ENCODE measurements around the gene RPRD2. TPM values are rescaled to one million over a fixed set of nuclear protein-coding genes. Genes with fewer than 3 reads are reported as not detected.

The RPRD2 gene
- polyA plus RNA-seq, 1 donor, result 33.2 TPM

DNA sequence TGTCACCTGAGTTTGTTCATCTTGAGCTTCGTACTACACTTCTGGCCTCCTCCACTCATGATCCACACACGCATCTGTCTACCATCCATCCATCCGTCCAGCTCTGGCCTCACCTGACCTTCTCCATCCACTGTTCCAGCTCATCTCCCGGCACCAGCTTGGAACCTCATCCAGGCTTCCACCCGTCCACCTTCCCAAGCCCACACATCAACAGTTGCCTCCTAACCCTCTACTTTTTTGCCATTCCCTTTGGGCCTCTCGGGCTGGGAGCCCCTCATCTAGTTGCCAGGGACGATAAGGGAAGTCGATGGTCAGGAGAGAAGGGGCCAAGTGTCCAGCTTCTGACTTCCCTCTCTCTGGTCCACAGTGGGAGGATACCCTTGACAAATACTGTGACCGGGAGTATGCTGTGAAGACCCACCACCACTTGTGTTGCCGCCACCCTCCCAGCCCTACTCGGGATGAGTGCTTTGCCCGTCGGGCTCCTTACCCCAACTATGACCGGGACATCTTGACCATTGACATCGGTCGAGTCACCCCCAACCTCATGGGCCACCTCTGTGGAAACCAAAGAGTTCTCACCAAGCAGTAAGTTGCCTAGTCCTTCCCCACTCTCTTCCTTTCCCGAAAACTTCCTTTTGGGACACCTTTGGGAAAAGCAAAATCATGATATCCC lies 148.2 kb downstream of the RPRD2 start:
- 83% methylated on average over 5 of the region's 17 CpGs for WGBS (ENCODE audit: insufficient coverage, low lambda C conversion rate)
- Histone ChIP-seq H3K27ac (ENCODE audit: low read length) (no peak overlapping the region), H3K36me3 (ENCODE audit: control insufficient read depth, insufficient read depth, low read length) (peaks cover 11% of the 10 kb centered on the region), H3K4me1 (ENCODE audit: control insufficient read depth, insufficient read depth, low read length) (peaks cover 10% of the 10 kb centered on the region), H3K27me3 (ENCODE audit: control insufficient read depth, insufficient read depth, low read length) (no peaks in the 10 kb centered on the region), H3K9me3 (ENCODE audit: control insufficient read depth, low read depth, low read length) (no peaks in the 10 kb centered on the region), H3K4me3 (ENCODE audit: low read length) (no peak overlapping the region)
- no peak for DNase-seq

DNA sequence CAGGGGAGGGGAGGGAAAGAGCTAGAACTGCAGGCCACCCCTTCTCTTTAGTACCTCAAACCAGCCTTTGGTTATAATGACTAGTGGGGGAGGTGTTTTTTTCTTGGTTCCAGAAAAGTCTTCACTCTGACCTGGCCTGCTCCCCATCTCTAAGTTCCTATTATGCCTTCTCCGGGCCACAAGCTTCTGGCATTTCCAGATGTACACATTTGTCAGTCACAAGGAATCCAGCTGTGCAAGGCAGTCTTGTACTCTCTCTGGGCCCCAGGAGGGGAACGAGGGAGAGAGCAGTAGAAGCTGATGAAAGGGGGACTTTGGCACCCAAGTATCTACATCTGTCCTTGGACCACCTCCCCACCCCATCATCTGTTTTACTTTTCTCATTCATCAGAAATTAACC lies 148.9 kb downstream of the RPRD2 start:
- Histone ChIP-seq H3K4me3 (ENCODE audit: low read length) (no peak overlapping the region), H3K9me3 (ENCODE audit: control insufficient read depth, low read depth, low read length) (no peaks in the 10 kb centered on the region), H3K27me3 (ENCODE audit: control insufficient read depth, insufficient read depth, low read length) (no peaks in the 10 kb centered on the region), H3K4me1 (ENCODE audit: control insufficient read depth, insufficient read depth, low read length) (peaks cover 10% of the 10 kb centered on the region), H3K27ac (ENCODE audit: low read length) (no peak overlapping the region), H3K36me3 (ENCODE audit: control insufficient read depth, insufficient read depth, low read length) (peaks cover 8% of the 10 kb centered on the region)
- no CpG with 5 or more reads among the region's 2 CpGs for WGBS (ENCODE audit: insufficient coverage, low lambda C conversion rate)
- no peak for DNase-seq

DNA sequence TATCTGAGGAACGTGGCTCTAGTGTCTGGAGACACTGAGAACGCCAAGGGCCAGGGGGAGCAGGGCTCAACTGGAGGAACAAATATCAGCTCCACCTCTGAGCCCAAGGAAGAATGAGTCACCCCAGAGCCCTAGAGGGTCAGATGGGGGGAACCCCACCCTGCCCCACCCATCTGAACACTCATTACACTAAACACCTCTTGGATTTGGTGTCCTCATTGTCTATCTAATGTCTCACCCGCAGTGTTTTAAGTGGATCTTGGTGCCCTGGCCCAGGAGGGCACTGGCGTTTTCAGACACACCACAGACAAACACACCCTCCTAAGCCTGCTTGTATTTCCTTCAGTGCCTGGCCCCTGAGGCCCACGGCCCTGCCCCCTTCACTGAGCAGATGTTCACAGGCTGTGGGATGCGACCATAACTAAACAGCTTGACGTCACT lies 149.4 kb downstream of the RPRD2 start:
- Histone ChIP-seq H3K27ac (ENCODE audit: low read length) (no peak overlapping the region), H3K9me3 (ENCODE audit: control insufficient read depth, low read depth, low read length) (no peaks in the 10 kb centered on the region), H3K4me1 (ENCODE audit: control insufficient read depth, insufficient read depth, low read length) (peaks cover 10% of the 10 kb centered on the region), H3K4me3 (ENCODE audit: low read length) (no peak overlapping the region), H3K27me3 (ENCODE audit: control insufficient read depth, insufficient read depth, low read length) (no peaks in the 10 kb centered on the region), H3K36me3 (ENCODE audit: control insufficient read depth, insufficient read depth, low read length) (peaks cover 8% of the 10 kb centered on the region)
- WGBS (ENCODE audit: insufficient coverage, low lambda C conversion rate), result no CpG with 5 or more reads among the region's 7 CpGs
- DNase-seq, result no peak

DNA sequence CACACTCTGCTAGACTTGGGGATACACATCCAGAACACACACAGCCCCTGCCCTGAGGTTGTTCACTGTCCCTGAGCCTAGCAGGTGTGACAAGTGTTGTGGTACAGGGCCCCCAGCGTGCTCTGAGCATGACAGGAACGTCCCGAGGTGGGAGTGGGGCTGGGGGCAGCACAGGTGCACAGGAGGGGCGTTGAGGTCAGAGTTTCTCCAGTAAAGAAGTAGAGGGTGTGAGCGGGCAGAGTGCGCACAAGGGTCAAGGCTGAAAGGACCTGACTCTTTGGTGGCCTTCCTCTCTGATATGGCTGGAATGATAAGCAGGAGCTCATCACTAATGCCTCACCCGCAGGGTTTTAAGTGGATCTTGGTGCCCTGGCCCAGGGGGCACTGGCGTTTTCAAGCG lies 150.3 kb downstream of the RPRD2 start:
- no peak overlapping the region for H3K4me3 ChIP-seq (ENCODE audit: low read length)
- no CpG with 5 or more reads among the region's 9 CpGs for WGBS (ENCODE audit: insufficient coverage, low lambda C conversion rate)
- peaks cover 8% of the 10 kb centered on the region for H3K36me3 ChIP-seq (ENCODE audit: control insufficient read depth, insufficient read depth, low read length)
- DNase-seq, result no peak
- no peaks in the 10 kb centered on the region for H3K27me3 ChIP-seq (ENCODE audit: control insufficient read depth, insufficient read depth, low read length)
- H3K9me3 ChIP-seq (ENCODE audit: control insufficient read depth, low read depth, low read length), result no peaks in the 10 kb centered on the region
- H3K4me1 ChIP-seq (ENCODE audit: control insufficient read depth, insufficient read depth, low read length), result peaks cover 10% of the 10 kb centered on the region
- H3K27ac ChIP-seq (ENCODE audit: low read length), result no peak overlapping the region

DNA sequence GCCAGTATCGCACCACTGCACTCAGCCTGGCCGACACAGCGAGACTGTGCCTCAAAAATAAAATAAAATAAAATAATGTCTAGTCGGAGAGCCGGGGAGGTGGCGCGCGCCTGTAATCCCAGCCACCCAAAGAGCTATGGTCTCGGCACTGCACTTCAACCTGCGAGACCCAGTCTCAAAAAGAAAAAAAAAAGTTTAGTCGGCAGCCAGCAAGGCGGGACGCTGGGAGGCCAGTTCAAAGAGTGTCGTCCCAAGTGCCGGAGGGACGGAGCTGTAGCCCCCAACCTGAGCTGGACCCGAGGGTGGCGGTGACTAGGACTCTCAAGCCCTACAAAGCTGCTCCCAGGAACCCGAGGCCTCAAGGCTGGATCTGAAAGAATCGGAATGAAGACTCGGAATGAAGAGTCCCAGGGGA lies 151.0 kb downstream of the RPRD2 start:
- DNase-seq, result no peak
- no CpG with 5 or more reads among the region's 21 CpGs for WGBS (ENCODE audit: insufficient coverage, low lambda C conversion rate)
- H3K27me3 ChIP-seq (ENCODE audit: control insufficient read depth, insufficient read depth, low read length), result no peaks in the 10 kb centered on the region
- peak overlapping the region; percentile 72 for H3K4me3 ChIP-seq (ENCODE audit: low read length)
- H3K9me3 ChIP-seq (ENCODE audit: control insufficient read depth, low read depth, low read length), result no peaks in the 10 kb centered on the region
- peak overlapping the region; percentile 19 for H3K27ac ChIP-seq (ENCODE audit: low read length)
- peaks cover 8% of the 10 kb centered on the region for H3K36me3 ChIP-seq (ENCODE audit: control insufficient read depth, insufficient read depth, low read length)
- peaks cover 10% of the 10 kb centered on the region for H3K4me1 ChIP-seq (ENCODE audit: control insufficient read depth, insufficient read depth, low read length)

DNA sequence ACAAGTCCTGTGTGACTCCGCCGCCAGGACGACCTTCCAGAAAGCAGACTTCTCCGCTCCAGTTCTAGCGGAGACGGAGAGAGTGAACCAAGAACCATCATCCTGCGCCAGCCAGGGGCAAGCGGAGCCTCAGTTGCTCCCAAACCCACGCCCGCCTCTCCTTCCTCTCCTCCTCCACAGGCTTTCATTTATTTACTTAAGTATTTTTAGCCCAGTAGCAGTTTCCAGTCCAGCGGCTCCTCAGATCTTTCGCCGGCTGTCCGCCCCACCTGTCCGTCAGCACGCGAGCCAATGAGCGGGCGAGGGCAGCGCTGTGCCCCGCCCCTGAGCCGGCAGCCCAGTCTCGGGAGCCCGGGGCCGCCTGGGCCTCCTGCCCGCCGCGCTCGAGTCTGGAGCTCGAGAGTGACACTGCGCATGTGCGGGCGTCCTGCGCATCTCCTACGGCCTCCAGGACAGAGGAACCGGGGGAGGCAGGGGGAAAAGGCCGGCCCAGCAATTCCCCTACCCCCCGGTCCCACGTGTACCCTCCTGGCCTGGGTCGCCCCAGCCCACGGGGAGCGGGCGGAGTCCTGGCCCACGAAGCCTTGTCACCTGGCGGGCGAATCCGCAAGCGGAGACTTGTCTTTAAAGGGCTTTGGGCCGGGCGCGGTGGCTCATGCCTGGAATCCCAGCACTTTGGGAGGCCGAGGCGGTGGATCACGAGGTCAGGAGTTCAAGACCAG lies 151.5 kb downstream of the RPRD2 start, which contains the start of gene FALEC:
Gene FALEC (plus strand): TSS at position 425 of the 722 bp plus-strand sequence.
- DNase-seq, result peak; percentile 96
- Histone ChIP-seq H3K4me3 (ENCODE audit: low read length) (peak within 1 kb of the TSS; percentile 72), H3K36me3 (ENCODE audit: control insufficient read depth, insufficient read depth, low read length) (peaks cover 8% of the 10 kb centered on the region), H3K4me1 (ENCODE audit: control insufficient read depth, insufficient read depth, low read length) (peaks cover 10% of the 10 kb centered on the region), H3K9me3 (ENCODE audit: control insufficient read depth, low read depth, low read length) (no peaks in the 10 kb centered on the region), H3K27ac (ENCODE audit: low read length) (peak within 1 kb of the TSS; percentile 23), H3K27me3 (ENCODE audit: control insufficient read depth, insufficient read depth, low read length) (no peaks in the 10 kb centered on the region)
- no CpG with 5 or more reads among the region's 54 CpGs for WGBS (ENCODE audit: insufficient coverage, low lambda C conversion rate)

DNA sequence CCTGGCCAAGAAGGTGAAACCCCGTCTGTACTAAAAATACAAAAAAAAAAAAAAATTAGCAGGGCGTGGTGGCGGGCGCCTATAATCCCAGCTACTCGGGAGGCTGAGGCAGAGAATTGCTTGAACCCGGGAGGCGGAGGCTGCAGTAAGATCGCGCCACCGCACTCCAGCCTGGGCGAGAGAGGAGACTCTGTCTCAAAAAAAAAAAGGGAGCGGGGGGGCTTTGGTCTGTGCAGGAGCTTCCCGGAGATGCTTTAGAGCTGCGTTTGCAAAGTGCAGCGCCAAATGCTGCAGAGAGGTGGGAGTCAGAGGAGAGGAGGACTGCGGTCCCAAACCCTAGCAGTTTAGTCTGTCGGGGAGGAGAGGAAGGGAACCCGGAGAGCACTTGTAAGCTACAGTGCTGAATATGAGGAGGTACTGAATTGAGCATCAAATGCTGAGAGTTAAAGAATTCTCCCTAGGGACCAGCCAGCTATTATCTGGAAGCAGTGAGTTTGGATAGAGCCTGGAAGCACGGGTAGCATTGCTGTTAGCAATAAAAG lies 152.2 kb downstream of the RPRD2 start:
- Histone ChIP-seq H3K27ac (ENCODE audit: low read length) (no peak overlapping the region), H3K4me1 (ENCODE audit: control insufficient read depth, insufficient read depth, low read length) (peaks cover 10% of the 10 kb centered on the region), H3K27me3 (ENCODE audit: control insufficient read depth, insufficient read depth, low read length) (no peaks in the 10 kb centered on the region), H3K4me3 (ENCODE audit: low read length) (peak overlapping the region; percentile 72), H3K36me3 (ENCODE audit: control insufficient read depth, insufficient read depth, low read length) (peaks cover 8% of the 10 kb centered on the region), H3K9me3 (ENCODE audit: control insufficient read depth, low read depth, low read length) (no peaks in the 10 kb centered on the region)
- WGBS (ENCODE audit: insufficient coverage, low lambda C conversion rate), result no CpG with 5 or more reads among the region's 19 CpGs
- DNase-seq, result no peak

DNA sequence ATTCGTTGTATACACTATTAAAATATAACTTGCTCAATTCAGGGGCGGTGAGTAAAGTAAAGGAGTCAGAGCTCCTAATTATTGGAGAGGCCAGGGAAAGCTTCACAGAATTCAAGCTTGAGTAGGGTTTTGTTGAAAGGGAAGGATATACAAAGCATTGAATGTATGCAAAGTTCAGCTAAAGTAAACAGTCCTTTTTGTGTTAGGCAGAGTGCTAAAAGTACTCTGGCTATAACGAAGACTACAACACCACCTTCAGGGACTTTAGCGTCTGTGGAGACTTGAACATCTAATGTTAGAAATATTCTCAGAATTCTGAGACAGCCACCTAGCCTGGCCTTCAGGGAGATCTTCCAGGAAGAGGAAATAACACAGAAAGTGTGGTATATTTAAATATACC lies 152.7 kb downstream of the RPRD2 start:
- Histone ChIP-seq H3K36me3 (ENCODE audit: control insufficient read depth, insufficient read depth, low read length) (peaks cover 5% of the 10 kb centered on the region), H3K4me3 (ENCODE audit: low read length) (peak overlapping the region; percentile 72), H3K9me3 (ENCODE audit: control insufficient read depth, low read depth, low read length) (no peaks in the 10 kb centered on the region), H3K27me3 (ENCODE audit: control insufficient read depth, insufficient read depth, low read length) (no peaks in the 10 kb centered on the region), H3K27ac (ENCODE audit: low read length) (no peak overlapping the region), H3K4me1 (ENCODE audit: control insufficient read depth, insufficient read depth, low read length) (peaks cover 10% of the 10 kb centered on the region)
- DNase-seq, result peak in 1 of 2 donors; percentile 26
- no CpG with 5 or more reads among the region's 4 CpGs for WGBS (ENCODE audit: insufficient coverage, low lambda C conversion rate)

DNA sequence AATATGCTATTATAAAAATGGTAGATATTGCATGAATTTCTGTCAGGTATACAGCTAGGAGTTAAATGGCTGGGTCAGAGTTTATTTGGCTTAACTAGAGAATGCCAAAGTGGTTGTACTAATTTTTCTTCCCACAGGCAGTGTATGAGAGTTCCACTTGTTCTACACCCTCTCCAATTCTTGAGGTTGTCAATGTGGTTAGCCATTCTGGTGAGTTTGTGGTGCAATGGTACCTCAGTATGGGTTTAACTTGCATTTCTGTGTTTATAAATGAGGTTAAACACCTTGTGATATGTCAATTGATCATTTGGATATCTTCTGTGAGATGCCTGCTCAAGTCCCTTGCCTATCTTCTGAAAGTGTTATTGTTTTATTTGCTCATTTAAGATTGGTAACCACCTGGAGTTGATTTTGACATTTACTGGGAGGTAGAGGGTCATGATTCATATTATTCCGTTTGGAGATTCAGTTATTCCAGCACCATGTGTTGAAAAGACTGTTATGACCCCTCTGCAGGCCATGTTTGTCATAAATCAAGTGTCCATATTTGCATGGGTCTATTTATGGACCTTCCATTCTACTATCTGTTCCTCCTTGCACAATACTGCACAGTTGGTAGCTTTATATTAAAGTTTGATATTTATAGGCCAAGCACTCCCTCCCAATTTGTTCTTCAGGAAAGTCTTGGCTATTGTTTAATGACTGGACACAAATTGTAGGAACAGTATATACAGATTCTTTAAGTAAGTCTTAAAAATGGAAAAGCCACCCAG lies 157.4 kb downstream of the RPRD2 start:
- no peak overlapping the region for H3K27ac ChIP-seq (ENCODE audit: low read length)
- no peak overlapping the region for H3K4me3 ChIP-seq (ENCODE audit: low read length)
- H3K27me3 ChIP-seq (ENCODE audit: control insufficient read depth, insufficient read depth, low read length), result no peaks in the 10 kb centered on the region
- no peak for DNase-seq
- H3K4me1 ChIP-seq (ENCODE audit: control insufficient read depth, insufficient read depth, low read length), result peaks cover 2% of the 10 kb centered on the region
- H3K36me3 ChIP-seq (ENCODE audit: control insufficient read depth, insufficient read depth, low read length), result no peaks in the 10 kb centered on the region
- H3K9me3 ChIP-seq (ENCODE audit: control insufficient read depth, low read depth, low read length), result no peaks in the 10 kb centered on the region
- WGBS (ENCODE audit: insufficient coverage, low lambda C conversion rate), result 80% methylated on average over 1 of the region's 1 CpG

DNA sequence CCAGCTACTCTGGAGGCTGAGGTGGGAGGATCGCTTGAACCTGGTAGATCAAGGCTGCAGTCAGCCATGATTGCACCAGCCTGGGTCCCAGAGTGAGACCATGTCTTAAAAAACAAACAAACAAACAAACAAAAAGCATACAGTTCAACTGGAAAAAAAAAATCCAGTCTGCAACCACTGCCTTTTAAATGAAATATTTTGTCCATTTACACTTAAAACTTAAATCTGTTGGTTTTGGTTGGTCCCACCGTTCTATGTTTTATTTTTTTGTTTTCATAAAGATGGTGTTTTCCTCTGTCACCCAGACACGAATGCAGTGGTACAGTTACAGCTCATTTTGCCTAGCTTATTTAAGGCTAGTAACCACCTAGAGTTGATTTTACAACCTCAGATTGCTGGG lies 161.4 kb downstream of the RPRD2 start:
- WGBS (ENCODE audit: insufficient coverage, low lambda C conversion rate), result no CpG with 5 or more reads among the region's 3 CpGs
- no peak overlapping the region for H3K4me3 ChIP-seq (ENCODE audit: low read length)

More for the DNA sequence above, 161.4 kb downstream of the RPRD2 start:
- Histone ChIP-seq H3K27me3 (ENCODE audit: control insufficient read depth, insufficient read depth, low read length) (no peaks in the 10 kb centered on the region), H3K36me3 (ENCODE audit: control insufficient read depth, insufficient read depth, low read length) (no peaks in the 10 kb centered on the region), H3K27ac (ENCODE audit: low read length) (no peak overlapping the region), H3K9me3 (ENCODE audit: control insufficient read depth, low read depth, low read length) (no peaks in the 10 kb centered on the region), H3K4me1 (ENCODE audit: control insufficient read depth, insufficient read depth, low read length) (peaks cover 6% of the 10 kb centered on the region)
- no peak for DNase-seq
